GM23248 (cell line): ENCODE results near the gene OAS1.

Experiments used
- EZH2 ChIP-seq: fragments of 200-600 bp; sonication (generic); IDR thresholded peaks from 2 replicates; pipeline ENCODE4 v1.6.1; 2018; ENCODE audit warnings: antibody characterized with exemption, mild to moderate bottlenecking; ENCODE audit not compliant: insufficient read depth, poor library complexity, severe bottlenecking
- EZH2phosphoT487 ChIP-seq: fragments of 200-600 bp; sonication (generic); IDR thresholded peaks from 2 replicates; pipeline ENCODE4 v1.6.1; 2018; ENCODE audit warnings: antibody characterized with exemption, moderate library complexity, mild to moderate bottlenecking, low read depth; ENCODE audit not compliant: insufficient read depth

DNA sequence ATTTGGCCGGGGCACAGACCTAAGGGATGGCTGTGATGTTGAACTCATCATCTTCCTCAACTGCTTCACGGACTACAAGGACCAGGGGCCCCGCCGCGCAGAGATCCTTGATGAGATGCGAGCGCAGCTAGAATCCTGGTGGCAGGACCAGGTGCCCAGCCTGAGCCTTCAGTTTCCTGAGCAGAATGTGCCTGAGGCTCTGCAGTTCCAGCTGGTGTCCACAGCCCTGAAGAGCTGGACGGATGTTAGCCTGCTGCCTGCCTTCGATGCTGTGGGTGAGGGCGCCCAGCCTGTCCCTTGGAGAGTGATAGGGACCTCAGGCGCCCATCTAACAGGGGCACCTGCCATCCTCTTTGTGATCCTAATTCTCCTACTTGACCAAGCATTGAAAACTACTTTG lies 43.9 kb downstream of the OAS1 start:
- TF ChIP-seq EZH2phosphoT487: no peak
- TF ChIP-seq EZH2: no peak
